Measurements from ENCODE around the gene LRFN2.

- TF ChIP-seq CTCF (IDR thresholded peaks at IDR 0.05; ENCODE audit: low read depth, low read length, missing input control) (no peak), FOXA1 (IDR thresholded peaks at IDR 0.05) (no peak), MAX (IDR thresholded peaks at IDR 0.05) (no peak), REST (IDR thresholded peaks at IDR 0.05) (no peak), JUND (IDR thresholded peaks at IDR 0.05) (no peak)
Observed at GRCh38 chr6:40629463-40629862, 42.3 kb upstream of the LRFN2 start.
